ENCODE data around the gene IPO5.

IPO5 gene

DNA sequence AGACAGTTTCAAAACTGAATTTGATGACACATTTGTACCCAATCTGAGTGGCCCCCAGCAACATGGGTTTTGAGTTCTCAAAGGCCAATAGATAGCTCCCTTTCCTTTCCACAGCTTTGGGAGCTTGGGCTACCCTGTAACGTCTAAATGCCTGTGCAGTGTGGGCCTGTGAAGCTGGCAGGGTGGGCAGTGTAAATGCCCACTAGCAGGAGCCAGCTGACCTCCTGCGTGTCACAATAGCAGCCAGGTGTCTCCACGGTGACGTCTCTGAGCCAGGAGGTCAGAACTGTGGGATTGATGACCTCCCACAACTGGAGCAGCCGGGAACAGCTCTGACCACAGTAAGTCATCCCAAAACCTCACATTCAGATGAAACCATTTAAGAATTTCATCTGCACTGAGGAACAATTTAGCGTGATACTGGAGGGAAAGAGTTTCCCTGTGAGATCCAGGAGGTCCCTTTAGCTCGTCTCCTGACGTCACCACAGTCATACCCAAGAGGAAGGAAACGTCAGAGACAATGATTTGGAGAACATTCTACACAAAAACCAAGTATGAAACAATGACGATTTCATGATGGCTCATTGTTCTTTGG, at the start of gene IPO5:
Gene IPO5, plus strand, starts transcription at position 300 of the 595 bp plus-strand sequence. CDS start 23,022 bp downstream, outside the sequence.
- no peak for DNase-seq (ENCODE audit: low read depth in 1 of 2, low spot score in 1 of 2)

DNA sequence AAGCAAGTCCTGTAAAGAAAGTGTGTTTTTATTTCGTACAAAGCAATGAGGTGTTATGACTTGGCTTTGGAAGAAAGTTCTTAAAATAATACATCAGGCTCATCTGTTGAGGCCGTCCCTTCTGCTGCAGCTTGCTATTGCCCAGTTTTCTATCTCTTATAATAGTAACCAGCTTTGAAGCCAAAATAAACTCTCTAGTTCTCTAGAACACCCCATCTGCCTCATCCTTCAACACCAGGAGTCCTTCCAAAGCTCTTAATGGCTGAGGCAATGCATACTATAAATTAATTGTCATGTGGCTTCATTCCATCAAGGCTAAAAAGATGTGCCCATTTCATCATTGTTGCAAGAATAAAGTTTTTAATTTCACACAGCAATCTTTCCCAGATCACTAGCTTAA, 49.4 kb upstream of the IPO5 start:
- DNase-seq (ENCODE audit: low read depth in 1 of 2, low spot score in 1 of 2): no peak

DNA sequence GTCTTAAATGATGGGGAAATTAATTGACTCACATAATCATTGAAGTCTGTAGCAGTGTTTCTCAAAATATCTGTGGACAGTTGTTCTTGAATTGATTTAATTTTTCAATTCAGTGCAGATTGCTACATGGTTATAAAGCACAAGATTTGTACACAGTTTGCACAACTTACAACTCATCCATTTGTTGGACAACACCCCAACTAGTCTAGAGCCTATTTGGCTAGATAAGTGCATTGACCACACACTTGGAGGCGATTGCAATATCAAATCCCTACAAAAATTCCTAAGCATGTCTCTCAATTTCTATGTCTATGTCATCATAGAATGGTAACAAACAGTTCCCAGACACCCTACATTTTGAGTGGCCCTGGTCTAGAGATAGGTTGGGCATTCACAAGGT, 48.0 kb upstream of the IPO5 start:
- DNase-seq (ENCODE audit: low read depth in 1 of 2, low spot score in 1 of 2): no peak

DNA sequence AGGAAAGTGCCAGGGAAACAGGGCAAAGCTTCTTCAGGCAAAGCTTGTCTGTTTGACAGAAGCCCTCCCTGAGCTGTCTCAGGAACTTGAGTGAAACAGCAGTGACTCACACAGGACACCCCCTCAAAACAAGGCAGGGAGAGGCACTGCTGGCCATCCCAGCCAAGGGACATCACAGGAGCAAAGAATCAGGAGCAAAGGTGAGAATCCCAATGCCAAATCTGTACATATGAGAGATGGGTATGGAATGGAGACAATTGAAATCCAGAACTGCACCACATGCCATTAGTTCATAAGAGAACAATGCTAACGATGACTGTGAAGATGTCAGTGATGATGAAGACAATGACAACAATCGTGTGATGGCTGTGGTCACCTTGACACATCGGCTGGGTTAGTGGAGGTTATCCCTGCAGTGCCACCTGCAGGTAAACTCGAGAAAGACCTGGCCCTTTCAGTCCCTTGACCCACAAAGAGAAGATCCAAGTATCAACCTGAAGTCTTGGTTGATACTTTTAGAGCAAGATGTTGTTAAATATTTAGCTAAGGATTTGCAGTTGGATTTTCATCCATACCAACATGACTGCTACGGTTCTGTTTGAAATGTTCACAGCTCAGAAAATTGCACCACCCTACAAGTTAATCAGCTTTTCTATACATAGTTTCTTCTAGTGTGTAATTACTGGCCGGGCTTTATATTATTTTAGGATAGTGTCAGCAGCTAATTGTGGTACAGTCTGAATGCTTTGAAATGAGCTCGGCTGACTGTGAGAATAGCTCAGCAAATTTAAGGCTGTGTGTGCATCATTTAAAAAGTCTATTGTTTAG, 42.0 kb upstream of the IPO5 start:
- no peak for DNase-seq (ENCODE audit: low read depth in 1 of 2, low spot score in 1 of 2)

DNA sequence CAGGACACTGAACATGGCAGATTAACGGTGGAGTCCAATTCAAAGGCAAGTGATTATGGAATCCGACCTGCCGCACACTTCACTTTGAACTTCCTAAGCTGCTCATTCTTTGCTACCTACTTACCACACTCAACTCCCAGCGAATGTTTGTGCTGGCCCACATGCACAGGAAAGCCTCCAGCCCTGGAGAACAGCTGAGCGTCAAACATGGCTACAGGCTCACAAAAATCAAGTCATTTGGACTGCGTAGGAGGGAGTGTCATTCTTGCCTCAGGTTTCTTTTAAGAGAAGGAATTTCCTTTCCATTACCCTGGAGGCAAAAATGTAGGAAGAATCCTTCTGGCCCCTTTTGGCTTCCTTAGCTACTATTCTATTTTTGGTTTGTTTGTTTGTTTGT, 41.3 kb upstream of the IPO5 start:
- DNase-seq (ENCODE audit: low read depth in 1 of 2, low spot score in 1 of 2): no peak

DNA sequence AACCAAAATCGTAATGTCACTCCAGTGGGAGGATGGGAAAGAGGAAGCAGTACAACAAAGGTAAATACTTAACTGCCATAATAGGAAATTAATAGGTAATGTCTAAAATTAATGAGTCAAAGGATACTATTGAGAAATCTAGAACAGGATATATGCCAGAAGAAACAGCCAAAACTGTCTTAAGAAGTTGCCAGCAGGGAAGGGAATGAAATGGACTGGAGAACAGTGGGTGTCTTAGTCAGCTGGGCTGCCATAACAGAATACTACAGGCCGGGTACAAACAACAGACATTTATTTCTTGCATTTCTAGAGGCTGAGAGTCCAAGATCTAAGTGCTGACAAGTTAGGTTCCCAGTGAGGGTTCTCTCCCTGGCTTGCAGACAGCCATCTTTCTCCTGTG, 40.3 kb upstream of the IPO5 start:
- no peak for DNase-seq (ENCODE audit: low read depth in 1 of 2, low spot score in 1 of 2)

DNA sequence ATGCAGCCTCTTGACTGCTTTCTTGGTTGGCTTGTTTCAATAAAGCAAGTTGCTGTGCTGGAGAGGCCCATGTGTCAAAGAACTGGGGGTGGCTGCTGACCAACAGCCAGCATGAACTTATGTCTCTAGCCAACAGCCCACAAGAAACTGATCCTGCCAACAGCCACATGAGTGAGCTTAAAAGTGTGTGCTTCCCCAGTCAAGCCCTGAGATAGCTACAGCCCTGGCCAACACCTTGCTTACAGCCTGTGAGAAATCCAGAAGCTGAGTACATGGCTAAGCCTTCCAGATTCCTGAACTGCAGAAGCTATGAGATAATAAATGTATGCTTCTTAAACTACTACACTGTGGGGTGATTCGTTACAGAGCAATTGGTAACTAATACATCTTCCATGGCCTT, 38.9 kb upstream of the IPO5 start:
- no peak for DNase-seq (ENCODE audit: low read depth in 1 of 2, low spot score in 1 of 2)

DNA sequence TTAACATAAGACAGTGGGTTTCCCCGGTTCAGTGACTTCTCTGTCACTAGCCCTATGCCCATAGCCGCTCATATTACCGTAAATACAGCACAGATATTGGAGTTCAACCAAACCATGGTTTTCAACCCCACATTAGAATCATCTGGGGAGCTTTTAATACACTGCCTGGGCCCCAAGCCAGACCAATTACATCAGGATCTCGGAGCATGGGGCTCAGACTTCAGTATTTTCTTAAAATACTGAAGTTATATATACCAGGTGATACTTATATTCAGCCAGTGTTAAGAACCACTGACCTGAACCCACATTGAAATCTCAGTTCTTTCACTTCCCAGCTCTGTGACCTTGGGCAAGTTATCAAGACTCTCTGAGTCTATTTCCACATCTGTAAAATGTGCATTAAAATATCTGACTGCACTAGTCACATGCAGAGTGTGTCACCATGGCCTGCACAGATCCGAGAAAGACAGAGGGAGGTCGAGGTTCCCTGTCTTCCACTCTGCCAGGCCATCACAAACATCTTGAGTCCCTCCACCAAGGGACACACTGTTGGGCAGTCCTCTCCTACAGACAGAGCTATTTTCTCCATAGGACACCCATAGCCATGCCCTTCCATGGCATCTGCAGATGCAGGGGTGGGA, 32.2 kb upstream of the IPO5 start:
- no peak for DNase-seq (ENCODE audit: low read depth in 1 of 2, low spot score in 1 of 2)

DNA sequence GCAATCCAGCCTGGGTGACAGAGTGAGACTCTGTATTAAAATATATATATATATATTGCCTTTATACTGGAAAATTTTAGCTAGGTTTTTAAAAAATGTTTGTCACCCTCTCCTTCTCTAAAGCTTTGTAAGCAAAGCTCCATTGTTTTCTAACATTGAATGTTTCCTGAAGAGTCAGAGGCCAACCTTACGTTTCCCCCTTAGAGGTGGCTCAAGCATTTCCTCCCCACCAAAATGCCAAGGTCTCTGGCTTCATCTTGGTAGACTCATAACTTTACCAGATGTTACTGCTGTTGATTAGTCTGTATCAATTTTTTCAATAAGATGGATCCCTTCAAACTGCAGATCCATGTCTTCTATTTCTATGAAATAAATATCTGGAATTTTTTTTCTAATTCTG, 25.2 kb upstream of the IPO5 start:
- no peak for DNase-seq (ENCODE audit: low read depth in 1 of 2, low spot score in 1 of 2)

DNA sequence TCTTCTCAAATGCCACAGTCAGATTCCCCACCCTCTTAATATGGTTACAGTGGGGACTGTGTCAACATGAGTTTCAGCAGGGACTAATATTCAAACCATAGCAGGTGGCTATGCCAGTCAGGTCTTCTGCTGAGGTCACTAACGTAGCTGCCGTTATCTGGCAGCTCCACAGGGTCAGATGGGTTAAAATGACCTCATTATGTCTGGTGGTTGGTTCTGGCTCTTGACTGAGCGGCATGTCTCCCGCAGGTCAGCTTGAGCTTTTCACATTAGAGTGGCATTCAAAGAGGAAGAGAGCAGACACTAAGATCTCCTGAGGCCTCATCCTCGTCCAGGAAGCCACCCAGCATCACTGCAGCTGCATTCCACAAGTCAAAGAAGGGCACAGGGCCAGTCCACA, 21.4 kb upstream of the IPO5 start:
- DNase-seq (ENCODE audit: low read depth in 1 of 2, low spot score in 1 of 2): no peak

DNA sequence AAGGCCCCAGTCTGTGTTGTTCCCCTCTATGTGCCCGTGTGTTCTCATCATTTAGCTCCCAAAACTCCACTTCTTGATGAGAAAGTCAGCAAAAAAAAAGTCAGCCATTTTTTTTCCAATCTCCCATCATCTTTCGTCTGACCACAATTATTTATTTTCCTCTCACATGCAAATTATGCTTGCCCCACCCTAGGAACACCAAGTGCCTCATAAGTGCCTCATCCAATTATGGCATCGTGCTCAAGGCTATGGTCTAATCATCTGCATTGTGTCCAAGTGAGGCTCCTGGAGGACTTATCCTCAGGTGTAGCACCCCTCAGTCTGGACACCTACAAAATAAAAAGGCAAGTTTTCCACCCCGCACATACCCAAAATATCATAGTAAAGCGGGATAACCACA, 20.8 kb upstream of the IPO5 start:
- DNase-seq (ENCODE audit: low read depth in 1 of 2, low spot score in 1 of 2): no peak

DNA sequence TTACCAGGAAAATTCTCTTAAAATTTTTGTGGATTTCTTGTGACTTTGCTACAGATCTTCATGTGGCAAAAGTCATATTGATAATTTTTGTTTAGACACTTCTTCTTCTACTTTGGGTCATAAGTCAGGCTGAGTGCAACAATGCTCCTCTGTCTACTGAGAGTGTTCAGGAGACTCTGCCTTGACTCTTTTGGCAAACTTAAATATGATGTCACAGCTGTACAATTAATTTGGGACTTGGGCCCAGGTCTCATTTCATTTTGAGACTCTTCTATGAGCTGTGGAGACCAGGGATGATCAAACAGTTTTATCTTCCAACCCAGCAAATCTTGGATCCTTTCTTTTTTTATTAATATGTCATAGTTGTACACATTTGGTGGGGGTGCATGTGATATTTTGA, 19.7 kb upstream of the IPO5 start:
- no peak for DNase-seq (ENCODE audit: low read depth in 1 of 2, low spot score in 1 of 2)

DNA sequence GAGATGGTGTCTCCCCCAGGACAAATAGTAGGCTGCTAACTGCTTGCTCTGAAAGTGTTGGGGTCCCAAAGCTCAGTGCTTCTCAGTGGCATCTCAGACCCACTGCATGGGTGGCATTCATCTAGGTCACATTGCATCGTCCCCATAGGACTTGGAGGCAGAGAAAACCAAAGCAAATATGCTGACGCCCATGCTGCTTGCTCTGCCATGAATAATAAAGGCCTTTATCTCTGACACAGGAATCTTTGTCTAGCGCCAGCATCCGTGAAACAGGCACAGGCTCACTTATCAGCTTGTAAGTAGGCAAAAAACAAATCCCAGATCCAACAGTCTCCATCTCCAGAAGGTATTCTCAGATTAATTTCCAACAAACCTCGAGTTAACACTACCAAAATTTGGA, 18.9 kb upstream of the IPO5 start:
- no peak for DNase-seq (ENCODE audit: low read depth in 1 of 2, low spot score in 1 of 2)

DNA sequence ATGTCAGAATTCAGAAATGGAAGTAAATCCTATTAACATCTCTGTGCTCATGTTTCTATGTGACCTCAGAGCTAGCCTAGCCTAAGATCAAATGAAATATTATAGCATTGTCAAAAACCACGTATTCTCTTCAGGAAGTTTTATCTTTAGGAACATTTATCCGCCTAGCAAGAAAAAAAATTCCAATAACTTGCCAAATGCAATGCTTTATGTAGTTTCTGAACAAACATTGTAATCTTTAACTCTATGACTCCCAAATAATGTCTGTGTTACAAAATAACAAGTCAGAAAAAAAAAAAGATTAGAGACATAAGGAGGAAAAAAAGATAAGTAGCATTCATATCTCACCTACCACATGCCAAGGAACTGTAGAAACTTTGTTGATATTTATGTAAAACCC, 18.4 kb upstream of the IPO5 start:
- DNase-seq (ENCODE audit: low read depth in 1 of 2, low spot score in 1 of 2): no peak

DNA sequence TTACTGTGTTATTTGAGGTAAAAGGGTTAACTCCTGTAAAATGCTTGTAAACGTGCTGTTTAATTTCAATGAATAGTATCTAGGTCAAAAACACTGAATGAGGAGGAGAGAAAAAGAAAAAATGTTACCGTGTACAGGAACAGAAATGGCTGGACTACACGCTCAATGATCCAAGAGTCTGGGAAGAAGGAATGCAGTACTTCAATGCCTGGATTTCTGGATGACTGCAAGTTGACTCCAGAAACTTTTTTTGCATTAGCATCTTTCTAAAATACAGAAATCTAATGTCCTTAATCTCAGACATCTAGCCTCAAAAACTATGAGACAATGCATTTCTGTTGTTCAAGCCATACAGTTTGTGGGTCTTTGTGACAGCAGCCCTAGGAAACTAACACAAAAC, 17.4 kb upstream of the IPO5 start:
- no peak for DNase-seq (ENCODE audit: low read depth in 1 of 2, low spot score in 1 of 2)

DNA sequence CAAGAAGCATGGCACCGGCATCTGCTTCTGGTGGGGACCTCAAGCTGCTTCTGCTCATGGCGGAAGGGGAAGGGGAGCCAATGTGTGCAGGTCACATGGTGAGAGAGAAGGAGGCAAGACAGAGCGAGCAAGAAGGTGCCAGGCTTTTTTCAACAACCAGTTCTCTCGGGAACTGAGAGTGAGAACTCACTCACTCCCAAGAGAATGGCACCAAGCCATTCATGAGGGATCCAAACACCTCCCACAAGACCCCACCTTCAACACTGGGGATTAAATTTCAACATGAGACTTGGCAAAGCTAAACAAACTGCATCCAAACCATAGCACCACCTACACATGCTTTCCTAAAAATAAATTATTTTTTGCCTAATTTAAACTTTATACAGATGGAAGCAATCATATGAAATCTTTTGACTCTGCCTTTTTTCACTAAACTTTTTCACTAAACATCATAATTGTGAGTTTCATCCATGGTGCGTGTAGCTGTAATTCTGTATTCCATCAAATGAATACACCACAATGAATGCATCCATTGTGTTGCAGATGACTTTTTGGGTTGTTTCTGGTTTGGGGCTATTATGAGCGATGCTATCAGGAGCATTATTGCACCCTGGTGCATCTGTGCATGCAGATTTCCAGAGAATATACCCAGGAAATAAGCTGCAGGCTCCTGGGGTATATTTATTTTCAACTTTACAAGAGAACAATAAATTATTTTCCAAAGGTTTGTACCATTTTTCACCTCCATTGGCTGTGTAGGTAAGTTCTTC, 14.6 kb upstream of the IPO5 start:
- no peak for DNase-seq (ENCODE audit: low read depth in 1 of 2, low spot score in 1 of 2)

DNA sequence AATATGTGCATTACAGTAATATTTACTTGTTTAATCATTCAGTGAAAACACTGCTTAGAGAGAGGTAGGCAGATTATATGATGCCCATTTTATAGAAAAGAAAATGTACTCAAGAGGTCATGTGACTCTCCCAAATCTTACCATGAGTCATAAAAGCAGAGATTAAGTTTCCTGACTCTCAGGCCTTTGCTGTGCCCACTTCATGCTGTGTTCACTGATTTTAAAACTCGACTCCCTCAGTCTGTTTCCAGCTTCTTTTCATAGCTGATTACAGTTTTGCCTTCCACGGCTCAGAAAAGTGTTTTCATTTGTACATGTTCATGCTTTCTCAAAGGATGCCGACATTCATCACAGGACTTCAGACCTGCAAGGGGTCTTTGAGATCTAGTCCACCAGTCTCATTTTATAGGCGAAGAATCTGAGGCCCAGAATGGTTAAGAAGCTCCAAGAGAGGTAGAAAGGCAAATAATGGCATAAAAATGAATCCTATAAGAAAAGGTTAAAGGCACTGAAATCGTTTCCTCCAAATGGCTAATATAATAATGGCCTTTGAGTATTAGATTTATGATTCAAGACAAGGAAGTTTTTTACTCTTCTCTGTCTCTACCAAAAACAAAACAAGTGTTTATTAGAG, 9.0 kb upstream of the IPO5 start:
- no peak for DNase-seq (ENCODE audit: low read depth in 1 of 2, low spot score in 1 of 2)

DNA sequence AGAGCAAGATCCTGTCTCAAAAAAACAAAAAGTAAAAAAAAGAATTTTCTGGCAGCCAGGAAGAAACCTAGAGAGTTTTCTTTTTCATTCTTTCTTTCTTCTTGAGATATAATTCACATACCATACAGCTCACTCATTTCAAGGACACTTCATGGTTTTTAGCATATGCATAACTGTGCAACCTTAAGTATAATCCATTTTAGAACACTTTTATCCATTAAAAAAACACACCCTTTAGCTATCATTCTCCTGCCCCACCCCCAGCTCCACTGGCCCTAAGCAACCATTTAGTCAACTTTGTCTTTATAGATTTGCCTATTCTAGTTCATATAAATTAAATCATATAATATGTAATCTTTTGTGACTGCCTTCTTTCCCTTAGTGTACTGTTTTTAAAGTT, 8.1 kb upstream of the IPO5 start:
- DNase-seq (ENCODE audit: low read depth in 1 of 2, low spot score in 1 of 2): no peak

DNA sequence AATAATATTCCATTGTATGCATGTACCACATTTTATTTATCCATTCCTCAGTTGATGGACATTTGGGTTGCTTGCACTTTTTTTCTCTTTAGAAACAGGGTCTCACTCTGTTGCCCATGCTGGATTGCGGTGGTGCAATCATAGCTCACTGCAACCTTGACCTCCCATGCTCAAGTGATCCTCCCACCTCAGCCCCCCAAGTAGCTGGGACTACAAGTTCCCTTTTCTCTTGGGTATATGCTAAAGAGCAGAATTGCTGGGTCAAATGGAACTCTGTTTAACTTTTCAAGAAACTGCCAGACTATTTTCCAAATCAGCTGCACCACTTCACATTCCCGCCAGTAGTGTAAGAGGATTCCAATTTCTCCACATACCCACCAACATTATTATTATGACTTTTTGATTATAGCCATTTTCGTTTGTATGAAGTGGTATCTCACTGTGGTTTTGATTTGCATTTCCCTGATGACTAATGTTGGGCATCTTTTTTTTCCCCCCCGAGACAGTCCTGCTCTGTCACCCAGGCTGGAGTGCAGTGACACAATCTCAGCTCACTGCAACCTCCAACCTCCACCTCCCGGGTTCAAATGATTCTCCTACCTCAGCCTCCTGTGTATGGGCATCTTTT, 7.6 kb upstream of the IPO5 start:
- DNase-seq (ENCODE audit: low read depth in 1 of 2, low spot score in 1 of 2): no peak

DNA sequence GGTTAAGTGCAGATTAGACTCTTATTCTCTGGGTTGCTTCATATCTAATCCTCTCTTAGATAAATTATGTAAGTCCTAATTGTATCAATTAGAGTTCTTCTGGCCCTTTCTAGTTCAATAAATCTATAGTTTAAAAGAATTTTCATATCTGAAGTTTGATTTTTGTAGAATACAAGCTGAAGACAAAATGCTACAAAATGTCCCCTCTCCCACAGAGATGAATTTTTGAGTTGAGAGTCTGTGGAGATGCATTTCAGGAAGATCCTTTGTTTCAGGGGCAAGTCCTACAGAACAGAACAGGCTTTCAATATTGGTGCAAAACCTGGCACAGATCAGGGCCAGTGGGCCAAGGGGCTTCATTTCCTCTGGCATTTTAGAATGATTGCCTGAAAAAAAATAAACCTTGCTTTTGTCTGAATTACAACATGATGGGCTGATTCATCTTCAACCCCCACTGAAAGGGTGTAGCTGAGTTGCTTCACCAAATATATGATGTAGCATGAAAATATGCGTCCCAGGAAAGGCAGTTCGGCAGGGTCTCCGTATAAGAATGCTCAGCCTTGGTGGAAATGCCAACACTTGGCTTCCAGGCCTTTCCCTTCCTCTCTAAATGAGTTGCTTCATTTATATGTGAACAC, 6.4 kb upstream of the IPO5 start:
- no peak for DNase-seq (ENCODE audit: low read depth in 1 of 2, low spot score in 1 of 2)
